HepG2 (cell line): ENCODE results near the gene LRRC3B. TPM values are rescaled to one million over a fixed set of nuclear protein-coding genes. Genes with fewer than 3 reads are reported as not detected.

Source experiments
- ATAC-seq: fragments of 200-7000 bp; cut with Tn5 transposase; 3 replicates; pipeline ENCODE4 v1.9.1; 2020; ENCODE audit warnings: mild to moderate bottlenecking, moderate library complexity
- BruUV-seq: library from RNA; stranded (reverse); fragments of 400-500 nt; replicated peaks from 2 replicates; lab custom pipeline; 2021; lab: Mats Ljungman, UMichigan
- CTCF ChIA-PET: fragments of 300-600 bp; formaldehyde crosslinking; extraction: SDS; loops from one replicate; lab custom pipeline; 2021; ENCODE audit warnings: low total read pairs, inconsistent platforms, low intra/inter-chr PET ratio; lab: Yijun Ruan, JAX
- POLR2A ChIA-PET: fragments of 350-600 bp; sonication (Branson Sonifier 250); formaldehyde crosslinking; loops from one replicate; lab custom pipeline; 2020; ENCODE audit warnings: antibody characterized with exemption, inconsistent platforms; lab: Yijun Ruan, JAX
- DNase-seq: peaks from one replicate; pipeline ENCODE4 v3.0.0-alpha.2; 2015; ENCODE audit warnings: low spot score
- FAIRE-seq: peaks from 3 replicates; lab custom pipeline; 2011; peaks lifted over from hg19 to GRCh38; lab: Jason Lieb, UNC
- H2AFZ ChIP-seq: one replicate; pipeline ENCODE4 v1.6.1; 2011; ENCODE audit warnings: low read length, inconsistent platforms
- H3K27ac ChIP-seq: fragments of 300-600 bp; 3 replicates; pipeline ENCODE4 v1.8.0; 2011; ENCODE audit warnings: mixed run types, mild to moderate bottlenecking, mixed read lengths, low read length, inconsistent platforms; ENCODE audit not compliant: insufficient read depth; ENCODE audit errors: extremely low read length
- H3K27me3 ChIP-seq, 2 experiments: fragments of 200-600 bp in 1 of 2; 2 replicates in 1 of 2; 3 replicates in 1 of 2; pipeline versions ENCODE4 v1.6.0 to v1.8.0; 2011; ENCODE audit warnings: low read length in 2 of 2, mild to moderate bottlenecking in 2 of 2, moderate library complexity in 2 of 2, inconsistent platforms in 1 of 2; ENCODE audit not compliant: insufficient read depth in 2 of 2, control insufficient read depth in 1 of 2
- H3K36me3 ChIP-seq, 2 experiments: fragments of 200-600 bp in 1 of 2; replicated peaks in 1 of 2; 2 replicates in 1 of 2; 3 replicates in 1 of 2; pipeline versions ENCODE4 v1.5.1 to v1.8.0; 2011; ENCODE audit warnings: low read length in 2 of 2, inconsistent platforms in 1 of 2; ENCODE audit not compliant: insufficient read depth in 2 of 2, control insufficient read depth in 1 of 2
- H3K4me1 ChIP-seq: 2 replicates; pipeline ENCODE4 v1.5.1; 2012; ENCODE audit warnings: low read length, inconsistent platforms; ENCODE audit not compliant: insufficient read depth
- H3K4me2 ChIP-seq: 2 replicates; pipeline ENCODE4 v1.6.0; 2011; ENCODE audit warnings: low read depth, low read length, inconsistent platforms
- H3K4me3 ChIP-seq, 3 experiments: fragments of 200-600 bp in 1 of 3; sonication (generic), shearing (Covaris generic) in 1 of 3; replicated peaks in 1 of 3; 2 replicates each; pipeline ENCODE4 v1.5.1; 2011 to 2016; ENCODE audit warnings: low read length in 3 of 3, inconsistent platforms in 2 of 3, low read depth in 2 of 3, mild to moderate bottlenecking in 2 of 3, control low read depth in 1 of 3, mixed read lengths in 1 of 3; ENCODE audit not compliant: insufficient read depth in 1 of 3
- H3K79me2 ChIP-seq: one replicate; pipeline ENCODE4 v1.6.1; 2011; ENCODE audit warnings: low read length, inconsistent platforms; ENCODE audit not compliant: insufficient read depth
- H3K9ac ChIP-seq: 2 replicates; pipeline ENCODE4 v1.6.0; 2011; ENCODE audit warnings: mild to moderate bottlenecking, low read depth, low read length, inconsistent platforms; ENCODE audit not compliant: insufficient read depth
- H3K9me3 ChIP-seq: 2 replicates; pipeline ENCODE4 v1.5.1; 2012; ENCODE audit warnings: mild to moderate bottlenecking, low read length
- H4K20me1 ChIP-seq: 2 replicates; pipeline ENCODE4 v1.6.0; 2011; ENCODE audit warnings: inconsistent platforms, mild to moderate bottlenecking, low read length, moderate library complexity; ENCODE audit not compliant: insufficient read depth
- GABPA ChIP-seq, 2 experiments: IDR thresholded peaks; 2 replicates each; pipeline ENCODE4 v1.6.1; 2011 to 2016; ENCODE audit warnings: low read depth in 2 of 2, low read length in 1 of 2, missing biosample characterization in 1 of 2, missing genetic modification characterization in 1 of 2
- NFKB2 ChIP-seq: sonication (generic); formaldehyde crosslinking; IDR thresholded peaks from 2 replicates; pipeline ENCODE4 v1.4.0; 2020; ENCODE audit warnings: missing genetic modification reagents, borderline replicate concordance
- PAX8 ChIP-seq: sonication (generic); formaldehyde crosslinking; IDR thresholded peaks from 2 replicates; pipeline ENCODE4 v1.8.0; 2022; ENCODE audit warnings: mild to moderate bottlenecking, missing genetic modification reagents, borderline replicate concordance
- ZC3H13 ChIP-seq: sonication (generic); formaldehyde crosslinking; IDR thresholded peaks from 2 replicates; pipeline ENCODE4 v1.8.1; 2023; ENCODE audit warnings: mild to moderate bottlenecking, missing genetic modification reagents, moderate library complexity
- ZEB1 ChIP-seq: IDR thresholded peaks from 2 replicates; pipeline ENCODE4 v1.6.1; 2012; ENCODE audit warnings: mild to moderate bottlenecking, low read depth, inconsistent platforms; ENCODE audit not compliant: insufficient replicate concordance
- ZNF24 ChIP-seq: fragments of 450-650 bp; IDR thresholded peaks from 2 replicates; pipeline ENCODE4 v1.6.1; 2017; ENCODE audit warnings: antibody characterized with exemption, mild to moderate bottlenecking
- ZNF296 ChIP-seq: sonication (generic); formaldehyde crosslinking; conservative IDR thresholded peaks from 2 replicates; pipeline ENCODE4 v1.5.0; 2020; ENCODE audit warnings: mild to moderate bottlenecking, missing genetic modification reagents
- ZNF367 ChIP-seq: sonication (generic); formaldehyde crosslinking; IDR thresholded peaks from 2 replicates; pipeline ENCODE4 v1.4.0; 2020; ENCODE audit warnings: missing genetic modification reagents, borderline replicate concordance
- ZNF749 ChIP-seq: sonication (generic); formaldehyde crosslinking; IDR thresholded peaks from 2 replicates; pipeline ENCODE4 v1.8.0; 2022; ENCODE audit warnings: mild to moderate bottlenecking, missing genetic modification reagents, moderate library complexity, borderline replicate concordance
- ZNF792 ChIP-seq: IDR thresholded peaks from 2 replicates; pipeline ENCODE4 v1.6.1; 2016
- ZNF891 ChIP-seq: sonication (generic); formaldehyde crosslinking; IDR thresholded peaks from 2 replicates; pipeline ENCODE4 v1.5.0; 2020; ENCODE audit warnings: mild to moderate bottlenecking, missing genetic modification reagents
- WGBS: methylation state at CpG from one replicate; pipeline ENCODE4 v1.1.6; 2017; ENCODE audit warnings: low lambda C conversion rate; 5-methylcytosine and 5-hydroxymethylcytosine counted together
- in situ Hi-C: cut with HindIII; loops from 2 replicates; pipeline ENCODE4 v1.10.0; 2017; ENCODE audit warnings: low pct_unique_long_range_greater_than_20kb; ENCODE audit not compliant: extremely low pct_ligation_motif_present
- intact Hi-C: fragments of 100-400 bp; cut with micrococcal nuclease; formaldehyde crosslinking; loops from one replicate; pipeline ENCODE4 v1.10.0; 2022; ENCODE audit not compliant: unreplicated experiment
- polyA plus RNA-seq, 8 experiments: library from polyadenylated mRNA; depleted of rRNA in 3 of 8; stranded (reverse) in 7 of 8; unstranded in 1 of 8; fragments of >200 nt; fragmentation: Illumina TruSeq in 4 of 8; extraction: Trizol in 4 of 8; gene quantifications; 2 replicates each; pipeline versions ENCODE4 v1.2.1 to v1.2.3, GENCODE V29; 2011 to 2016; ENCODE audit warnings: low read depth in 4 of 8, missing spikeins in 1 of 8, mixed read lengths in 1 of 8; ENCODE audit not compliant: insufficient read depth in 1 of 8
- total RNA-seq, 5 experiments: library from RNA; depleted of rRNA; stranded (reverse); fragments of >200 nt; fragmentation: Illumina TruSeq; extraction: Trizol; gene quantifications; 2 replicates each; pipeline ENCODE4 v1.2.3, GENCODE V29; 2016; ENCODE audit warnings: low read depth in 1 of 5
- TF ChIP-seq, protein P1 (sequence below): sonication (generic); formaldehyde crosslinking; IDR thresholded peaks from 2 replicates; pipeline ENCODE4 v1.4.0; 2020; ENCODE audit warnings: mild to moderate bottlenecking, missing genetic modification reagents
- TF ChIP-seq, protein P2 (sequence below): sonication (generic); formaldehyde crosslinking; IDR thresholded peaks from 2 replicates; pipeline ENCODE4 v1.4.0; 2020; ENCODE audit warnings: missing genetic modification reagents, borderline replicate concordance
- TF ChIP-seq, protein P3 (sequence below): sonication (generic); formaldehyde crosslinking; conservative IDR thresholded peaks from 2 replicates; pipeline ENCODE4 v1.4.0; 2020; ENCODE audit warnings: missing genetic modification reagents

LRRC3B gene
- total and polyA plus RNA-seq, 2 of the 13 experiments (the other 11 are each of a cell fraction or from before 2014, with no cell fraction given) = not detected

DNA sequence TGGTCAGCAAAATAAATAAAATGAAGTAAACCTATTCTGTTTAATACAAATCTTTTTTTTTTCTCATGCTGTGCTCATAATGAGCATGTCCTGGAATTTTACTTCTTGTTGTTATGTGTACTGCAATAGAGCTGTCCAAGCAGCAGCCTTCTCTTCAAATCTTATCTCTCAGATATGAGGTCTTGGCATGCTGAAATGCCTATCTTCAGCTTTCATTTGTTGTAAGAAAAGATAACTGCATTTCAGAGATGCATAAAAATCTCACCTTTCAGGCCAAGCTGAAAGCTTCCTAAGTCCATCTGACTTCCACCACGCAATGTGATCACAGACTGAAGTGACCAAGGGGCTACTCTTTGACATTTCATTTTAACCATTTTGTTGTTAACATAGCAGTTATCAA lies 43.5 kb upstream of the LRRC3B start:
- 0% methylated on average over 1 of the region's 1 CpG for WGBS
- no peaks in the 10 kb centered on the region for H3K4me1 ChIP-seq
- H3K79me2 ChIP-seq = no peaks in the 10 kb centered on the region
- no peaks in the 10 kb centered on the region for H4K20me1 ChIP-seq
- no peak for ATAC-seq
- H3K36me3 ChIP-seq = no peaks in the 10 kb centered on the region
- H3K9me3 ChIP-seq = peaks cover 31% of the 10 kb centered on the region; the same call in 1 of the 2 replicates
- intact Hi-C loops = no loop called here
- no peak overlapping the region for H3K4me3 ChIP-seq
- no peak overlapping the region for H3K4me2 ChIP-seq
- H3K27me3 ChIP-seq = no peaks in the 10 kb centered on the region; a peak in 1 of 5 replicates
- no peak for TF ChIP-seq ZC3H13 (CRISPR knock-in tag)
- TF ChIP-seq, protein P1, sequence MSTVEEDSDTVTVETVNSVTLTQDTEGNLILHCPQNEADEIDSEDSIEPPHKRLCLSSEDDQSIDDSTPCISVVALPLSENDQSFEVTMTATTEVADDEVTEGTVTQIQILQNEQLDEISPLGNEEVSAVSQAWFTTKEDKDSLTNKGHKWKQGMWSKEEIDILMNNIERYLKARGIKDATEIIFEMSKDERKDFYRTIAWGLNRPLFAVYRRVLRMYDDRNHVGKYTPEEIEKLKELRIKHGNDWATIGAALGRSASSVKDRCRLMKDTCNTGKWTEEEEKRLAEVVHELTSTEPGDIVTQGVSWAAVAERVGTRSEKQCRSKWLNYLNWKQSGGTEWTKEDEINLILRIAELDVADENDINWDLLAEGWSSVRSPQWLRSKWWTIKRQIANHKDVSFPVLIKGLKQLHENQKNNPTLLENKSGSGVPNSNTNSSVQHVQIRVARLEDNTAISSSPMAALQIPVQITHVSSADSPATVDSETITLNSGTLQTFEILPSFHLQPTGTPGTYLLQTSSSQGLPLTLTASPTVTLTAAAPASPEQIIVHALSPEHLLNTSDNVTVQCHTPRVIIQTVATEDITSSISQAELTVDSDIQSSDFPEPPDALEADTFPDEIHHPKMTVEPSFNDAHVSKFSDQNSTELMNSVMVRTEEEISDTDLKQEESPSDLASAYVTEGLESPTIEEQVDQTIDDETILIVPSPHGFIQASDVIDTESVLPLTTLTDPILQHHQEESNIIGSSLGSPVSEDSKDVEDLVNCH (CRISPR knock-in tag) = no peak
- TF ChIP-seq ZNF296 = no peak
- TF ChIP-seq, protein P2, sequence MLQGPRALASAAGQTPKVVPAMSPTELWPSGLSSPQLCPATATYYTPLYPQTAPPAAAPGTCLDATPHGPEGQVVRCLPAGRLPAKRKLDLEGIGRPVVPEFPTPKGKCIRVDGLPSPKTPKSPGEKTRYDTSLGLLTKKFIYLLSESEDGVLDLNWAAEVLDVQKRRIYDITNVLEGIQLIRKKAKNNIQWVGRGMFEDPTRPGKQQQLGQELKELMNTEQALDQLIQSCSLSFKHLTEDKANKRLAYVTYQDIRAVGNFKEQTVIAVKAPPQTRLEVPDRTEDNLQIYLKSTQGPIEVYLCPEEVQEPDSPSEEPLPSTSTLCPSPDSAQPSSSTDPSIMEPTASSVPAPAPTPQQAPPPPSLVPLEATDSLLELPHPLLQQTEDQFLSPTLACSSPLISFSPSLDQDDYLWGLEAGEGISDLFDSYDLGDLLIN = no peak
- TF ChIP-seq ZNF792 (CRISPR knock-in tag) = no peak
- TF ChIP-seq ZNF749 (CRISPR knock-in tag) = no peak
- TF ChIP-seq NFKB2 (CRISPR knock-in tag) = no peak
- TF ChIP-seq GABPA (IDR thresholded peaks at IDR 0.05; ENCODE audit: low read depth, low read length) = no peak
- no peak for TF ChIP-seq GABPA (CRISPR knock-in tag; IDR thresholded peaks at IDR 0.05; ENCODE audit: low read depth)
- TF ChIP-seq, protein P3, sequence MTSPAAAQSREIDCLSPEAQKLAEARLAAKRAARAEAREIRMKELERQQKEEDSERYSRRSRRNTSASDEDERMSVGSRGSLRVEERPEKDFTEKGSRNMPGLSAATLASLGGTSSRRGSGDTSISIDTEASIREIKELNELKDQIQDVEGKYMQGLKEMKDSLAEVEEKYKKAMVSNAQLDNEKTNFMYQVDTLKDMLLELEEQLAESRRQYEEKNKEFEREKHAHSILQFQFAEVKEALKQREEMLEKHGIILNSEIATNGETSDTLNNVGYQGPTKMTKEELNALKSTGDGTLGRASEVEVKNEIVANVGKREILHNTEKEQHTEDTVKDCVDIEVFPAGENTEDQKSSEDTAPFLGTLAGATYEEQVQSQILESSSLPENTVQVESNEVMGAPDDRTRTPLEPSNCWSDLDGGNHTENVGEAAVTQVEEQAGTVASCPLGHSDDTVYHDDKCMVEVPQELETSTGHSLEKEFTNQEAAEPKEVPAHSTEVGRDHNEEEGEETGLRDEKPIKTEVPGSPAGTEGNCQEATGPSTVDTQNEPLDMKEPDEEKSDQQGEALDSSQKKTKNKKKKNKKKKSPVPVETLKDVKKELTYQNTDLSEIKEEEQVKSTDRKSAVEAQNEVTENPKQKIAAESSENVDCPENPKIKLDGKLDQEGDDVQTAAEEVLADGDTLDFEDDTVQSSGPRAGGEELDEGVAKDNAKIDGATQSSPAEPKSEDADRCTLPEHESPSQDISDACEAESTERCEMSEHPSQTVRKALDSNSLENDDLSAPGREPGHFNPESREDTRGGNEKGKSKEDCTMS (CRISPR knock-in tag) = no peak
- TF ChIP-seq ZNF24 = no peak
- TF ChIP-seq ZNF891 (CRISPR knock-in tag) = no peak
- no peak for TF ChIP-seq ZEB1
- no peak for TF ChIP-seq PAX8
- TF ChIP-seq ZNF367 (CRISPR knock-in tag) = no peak
- TF ChIP-seq, all 625 proteins: peak for 0
- in situ Hi-C loops = no loop called here
- Histone ChIP-seq H2AFZ (no peak overlapping the region), H3K9ac (no peak overlapping the region), H3K27ac (no peak overlapping the region)
- ChIA-PET POLR2A (no interaction called here), CTCF (no interaction called here)
- BruUV-seq = no TSS peak
- DNase-seq (no peak), FAIRE-seq (no peak)
